ENCODE measurements around the gene MIER2.
"Not testable (repeated sequence)": the region's sequence is repeated elsewhere in the genome, so short reads cannot be mapped to it uniquely, and the experiment has no call there.

Gene MIER2

GRCh38 chr19:344625-345319, at the start of gene MIER2:
TSS of gene MIER2 (minus strand) at chr19:344796. CDS start at chr19:344782, 14 bp downstream.
- Histone ChIP-seq H3K9ac (ENCODE audit: low read length) (peak within 1 kb of the TSS; percentile 66), H3F3A (ENCODE audit: insufficient read depth, low read length) (no peaks in the 10 kb centered on the region), H3K9me2 (ENCODE audit: low read depth, low read length) (no peaks in the 10 kb centered on the region), H2AFZ (ENCODE audit: low read length) (no peak within 1 kb of the TSS), H3K9me3 (ENCODE audit: low read length) (no peaks in the 10 kb centered on the region), H3K4me3 (ENCODE audit: low read depth, low read length, poor library complexity, severe bottlenecking) (peak within 1 kb of the TSS; percentile 63), H3K36me3 (ENCODE audit: insufficient read depth, low read length) (no peaks in the 10 kb centered on the region; the same call in 1 of the 2 replicates), H3K4me2 (ENCODE audit: low read length) (peak within 1 kb of the TSS; percentile 69), H3K4me1 (ENCODE audit: insufficient read depth, low read length, severe bottlenecking) (peaks cover 16% of the 10 kb centered on the region), H4K20me1 (ENCODE audit: insufficient read depth, low read length) (no peaks in the 10 kb centered on the region), H3K79me2 (ENCODE audit: insufficient read depth, low read length) (peaks cover 5% of the 10 kb centered on the region; the same call in 1 of the 2 replicates), H3K27ac (ENCODE audit: low read depth, low read length, poor library complexity, severe bottlenecking) (peak within 1 kb of the TSS; percentile 3), H3K27me3 (ENCODE audit: insufficient read depth, low read length) (no peaks in the 10 kb centered on the region)
- TF ChIP-seq CTCF (IDR thresholded peaks at IDR 0.05; ENCODE audit: low read length) (no peak), EZH2 (IDR thresholded peaks at IDR 0.05; ENCODE audit: borderline replicate concordance, low read length) (no peak)

GRCh38 chr19:393560-393959, 49.0 kb upstream of the MIER2 start:
- not testable (repeated sequence) for H3F3A ChIP-seq (ENCODE audit: insufficient read depth, low read length); H3K79me2 ChIP-seq (ENCODE audit: insufficient read depth, low read length); H3K27ac ChIP-seq (ENCODE audit: low read depth, low read length, poor library complexity, severe bottlenecking); H2AFZ ChIP-seq (ENCODE audit: low read length); H3K4me1 ChIP-seq (ENCODE audit: insufficient read depth, low read length, severe bottlenecking); H3K4me2 ChIP-seq (ENCODE audit: low read length); H3K9ac ChIP-seq (ENCODE audit: low read length); H3K4me3 ChIP-seq (ENCODE audit: low read depth, low read length, poor library complexity, severe bottlenecking); H4K20me1 ChIP-seq (ENCODE audit: insufficient read depth, low read length); H3K27me3 ChIP-seq (ENCODE audit: insufficient read depth, low read length); H3K36me3 ChIP-seq (ENCODE audit: insufficient read depth, low read length); H3K9me2 ChIP-seq (ENCODE audit: low read depth, low read length); H3K9me3 ChIP-seq (ENCODE audit: low read length)

- TF ChIP-seq EZH2 (IDR thresholded peaks at IDR 0.05; ENCODE audit: borderline replicate concordance, low read length) (no peak), CTCF (IDR thresholded peaks at IDR 0.05; ENCODE audit: low read length) (no peak)
- no peaks in the 10 kb centered on the region for H3K27me3 ChIP-seq (ENCODE audit: insufficient read depth, low read length)
- no peaks in the 10 kb centered on the region for H3F3A ChIP-seq (ENCODE audit: insufficient read depth, low read length)
- H3K36me3 ChIP-seq (ENCODE audit: insufficient read depth, low read length), result no peaks in the 10 kb centered on the region
- no peak overlapping the region for H2AFZ ChIP-seq (ENCODE audit: low read length)
- no peak overlapping the region for H3K4me3 ChIP-seq (ENCODE audit: low read depth, low read length, poor library complexity, severe bottlenecking)
- no peak overlapping the region for H3K9ac ChIP-seq (ENCODE audit: low read length)
- H3K4me2 ChIP-seq (ENCODE audit: low read length), result no peak overlapping the region
- H3K27ac ChIP-seq (ENCODE audit: low read depth, low read length, poor library complexity, severe bottlenecking), result no peak overlapping the region
- no peaks in the 10 kb centered on the region for H3K79me2 ChIP-seq (ENCODE audit: insufficient read depth, low read length)
- H3K9me2 ChIP-seq (ENCODE audit: low read depth, low read length), result no peaks in the 10 kb centered on the region
- no peaks in the 10 kb centered on the region for H4K20me1 ChIP-seq (ENCODE audit: insufficient read depth, low read length)
- H3K9me3 ChIP-seq (ENCODE audit: low read length), result no peaks in the 10 kb centered on the region
- H3K4me1 ChIP-seq (ENCODE audit: insufficient read depth, low read length, severe bottlenecking), result no peaks in the 10 kb centered on the region
Measured at GRCh38 chr19:392375-392970, 47.9 kb upstream of the MIER2 start.

All from OCI-LY1 (cell line).